CD4-positive, alpha-beta T cell treated with Interferon alpha-2 for 1 hour (primary cell): ENCODE measurements around the gene BRPF1.
A peak's percentile ranks its signal among the peaks of the same experiment; 100 is the strongest.

Source experiments
- DNase-seq, 2 donors: peaks; one replicate each; pipeline ENCODE4 v3.0.0-alpha.2; 2020 to 2022

The BRPF1 gene

DNA sequence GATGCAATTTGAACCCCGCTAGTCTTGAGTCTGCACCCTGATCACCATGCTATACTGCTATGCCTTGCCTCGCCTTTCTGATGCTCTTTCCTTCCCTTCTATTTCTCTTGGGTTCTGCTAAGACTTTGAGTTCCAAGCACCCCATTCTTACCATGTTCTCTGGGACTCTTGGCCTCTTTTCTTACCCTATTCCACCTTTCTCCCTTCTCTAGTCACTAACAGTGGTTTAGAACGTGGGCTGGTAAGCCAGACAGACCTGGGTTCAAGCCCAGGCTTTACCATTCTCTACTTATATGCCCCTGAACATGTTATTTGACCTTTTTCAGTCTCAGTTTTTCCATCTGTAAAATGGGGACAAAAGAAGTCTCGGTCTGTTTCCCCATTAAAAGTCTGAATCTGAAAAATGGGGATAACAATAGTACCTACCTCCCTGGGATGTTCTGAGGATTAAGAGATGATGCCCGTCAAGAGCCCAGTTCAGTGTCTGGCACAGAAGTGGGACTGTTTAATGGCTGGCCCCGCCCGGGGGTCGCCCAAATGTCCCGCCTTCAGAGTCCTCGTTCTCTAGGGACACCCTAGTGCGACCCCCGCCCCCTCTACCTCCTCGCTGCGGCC, 60.4 kb downstream of the BRPF1 start:
- DNase-seq, result no peak

DNA sequence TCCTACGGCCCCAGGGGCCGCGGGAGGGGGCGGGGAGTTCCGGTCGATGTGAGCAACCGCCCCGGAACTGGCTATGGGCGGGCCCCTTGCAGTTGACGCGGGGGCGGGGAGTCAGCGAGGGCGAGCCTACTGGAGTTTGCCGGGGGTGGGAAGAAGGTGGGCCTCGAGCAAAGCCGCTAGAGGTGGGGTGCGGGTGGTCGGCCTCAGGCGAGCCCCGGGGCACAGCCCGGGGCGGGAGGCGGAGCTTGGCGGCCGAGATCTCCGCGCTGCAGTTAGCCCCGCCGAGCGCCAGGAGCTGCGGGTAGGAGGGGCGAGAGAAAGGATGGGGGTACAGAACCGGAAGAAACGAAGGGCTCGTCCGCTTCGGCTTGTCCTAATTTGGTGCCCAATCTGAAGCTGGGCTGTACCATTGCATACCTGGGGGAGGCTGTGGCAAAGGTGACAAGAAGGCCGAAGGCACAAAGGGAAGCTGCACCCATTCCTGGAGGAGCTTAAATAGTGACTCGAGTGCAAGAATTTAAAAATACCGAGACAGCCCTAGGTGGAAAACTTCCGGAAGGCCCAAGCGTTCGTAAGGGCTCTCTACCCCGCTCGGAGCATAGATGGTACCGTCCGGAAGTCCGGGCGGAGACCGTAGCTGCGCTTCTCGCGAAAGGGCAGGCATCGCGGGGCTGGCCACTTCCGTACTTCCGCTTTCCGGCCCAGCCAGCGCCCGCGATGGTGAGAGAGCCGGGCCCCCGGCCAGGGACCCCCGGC, 61.0 kb downstream of the BRPF1 start, which contains the start of the genes ARPC4 and TADA3:
Gene ARPC4, plus strand, starts transcription at position 678 of the 756 bp plus-strand sequence. Its CDS starts 40 bp downstream, at position 718.
Gene TADA3, minus strand, starts transcription at position 69 of the 756 bp plus-strand sequence. CDS start 1,007 bp downstream, outside the sequence.
- peak; percentile 91 to 93 for DNase-seq

DNA sequence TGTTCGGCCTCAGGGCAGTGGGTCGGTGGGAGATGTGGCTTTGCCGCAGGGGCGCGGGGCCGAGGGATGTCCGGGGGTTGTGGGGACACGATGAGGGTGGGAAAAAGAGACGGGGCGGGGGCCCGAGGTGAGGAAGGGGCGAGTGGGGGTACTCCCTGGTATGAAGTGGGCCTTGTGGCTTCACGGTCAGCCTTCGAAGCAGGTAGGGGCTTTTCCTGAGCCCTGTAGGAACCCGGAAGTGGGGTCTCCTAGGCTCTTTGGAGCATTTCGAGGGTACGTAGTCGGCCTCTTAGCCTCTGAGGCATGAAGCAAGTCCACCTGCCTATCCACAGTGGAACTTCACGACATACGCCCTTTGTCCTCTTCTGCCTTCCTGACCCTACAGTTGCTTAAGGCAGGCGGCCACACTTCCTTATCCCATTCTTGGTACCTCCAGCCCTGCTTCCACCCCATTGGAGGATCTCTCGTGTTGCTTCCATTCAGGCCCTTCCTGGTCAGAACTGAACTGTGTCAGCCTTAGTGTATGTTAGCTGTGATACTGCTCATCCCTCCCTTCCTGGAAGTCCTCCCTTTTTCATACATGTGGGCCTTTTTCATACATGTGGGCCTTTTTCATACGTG, 61.7 kb downstream of the BRPF1 start:
- peak; percentile 33 to 36 for DNase-seq

DNA sequence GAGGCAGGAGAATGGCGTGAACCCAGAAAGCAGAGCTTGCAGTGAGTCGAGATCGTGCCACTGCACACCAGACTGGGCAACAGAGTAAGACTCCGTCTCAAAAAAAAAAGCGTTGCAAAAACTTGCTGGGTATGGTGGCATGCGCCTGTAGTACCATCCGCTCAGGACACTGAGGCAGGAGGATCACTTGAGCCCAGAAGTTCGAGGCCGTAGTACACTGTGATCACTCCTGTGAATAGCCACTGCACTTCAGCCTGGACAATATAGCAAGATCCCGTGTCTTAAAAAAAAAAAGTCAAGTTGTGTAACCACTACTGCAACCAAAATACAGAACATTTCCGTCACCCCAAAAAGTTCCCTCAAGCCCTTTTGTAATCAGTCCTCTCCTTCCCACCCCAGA, 62.9 kb downstream of the BRPF1 start:
- DNase-seq, result no peak

DNA sequence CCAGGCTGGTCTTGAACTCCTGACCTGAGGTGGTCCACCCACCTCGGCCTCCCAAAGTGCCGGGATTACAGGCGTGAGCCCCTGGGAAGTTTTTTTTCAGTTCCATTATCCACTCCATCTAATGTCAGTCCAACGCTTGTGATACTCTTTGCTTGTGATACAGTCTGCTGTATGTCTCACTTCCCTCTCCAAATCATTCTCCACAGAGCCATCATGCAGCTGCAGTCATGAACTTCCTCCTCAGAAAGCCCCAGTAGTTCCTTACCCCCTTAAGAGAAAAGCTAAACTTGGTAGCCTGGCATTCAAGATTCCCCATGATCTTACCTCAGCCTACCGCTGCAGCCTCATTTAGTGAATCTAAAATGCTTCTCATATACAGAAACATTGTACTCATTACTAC, 63.7 kb downstream of the BRPF1 start:
- DNase-seq, result peak in 1 of 2 donors; percentile 18

DNA sequence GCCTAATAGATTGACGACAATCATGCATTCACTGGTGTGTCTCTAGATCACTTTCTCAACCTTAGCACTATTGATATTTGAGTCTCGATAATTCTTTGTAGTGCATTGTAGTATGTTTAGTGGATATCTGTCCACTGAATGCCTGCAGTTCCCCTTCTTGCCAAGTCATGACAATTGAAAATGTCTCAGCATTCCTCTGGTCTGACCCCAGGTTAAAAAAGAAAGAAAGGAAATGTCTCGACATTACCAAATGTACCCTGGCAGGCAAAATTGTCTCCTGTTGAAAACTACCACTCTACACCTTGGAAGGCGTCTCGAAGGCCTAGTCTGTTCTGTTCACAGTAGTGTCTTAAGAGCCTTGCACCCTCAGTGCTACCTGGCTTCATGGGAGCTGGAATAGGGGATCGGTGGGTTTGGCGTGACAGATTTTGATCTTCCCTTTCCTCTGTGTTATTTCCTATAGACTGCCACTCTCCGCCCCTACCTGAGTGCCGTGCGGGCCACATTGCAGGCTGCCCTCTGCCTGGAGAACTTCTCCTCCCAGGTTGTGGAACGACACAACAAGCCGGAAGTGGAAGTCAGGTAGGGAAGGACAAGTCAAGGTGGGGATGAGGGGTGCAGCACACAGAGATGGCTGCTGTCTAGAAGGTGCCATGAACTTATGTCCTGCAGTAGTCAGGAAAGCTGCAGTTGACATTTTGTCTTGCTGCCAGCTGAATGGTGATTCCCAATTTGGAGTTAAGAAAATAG, 65.8 kb downstream of the BRPF1 start:
- no peak for DNase-seq
